Dedifferentiated amniotic fluid mesenchymal stem cell (primary cell): ENCODE measurements around the gene CILP.
"Not testable (repeated sequence)": the region's sequence is repeated elsewhere in the genome, so short reads cannot be mapped to it uniquely, and the experiment has no call there.

Experiments
- DNase-seq: peaks from one replicate; pipeline ENCODE4 v3.0.0-alpha.2; 2016; ENCODE audit errors: extremely low spot score

The CILP gene

GRCh38 chr15:65194826-65195547, 16.3 kb downstream of the CILP start:
- no peak for DNase-seq

- no peak for DNase-seq
These were observed 19.3 kb downstream of the CILP start for GRCh38 chr15:65192016-65192415.

- no peak for DNase-seq
These were observed 22.1 kb downstream of the CILP start for GRCh38 chr15:65189102-65189740.

GRCh38 chr15:65188472-65188871, 22.8 kb downstream of the CILP start:
- not testable (repeated sequence) for DNase-seq

- DNase-seq: peak; percentile 68
These were observed 26.2 kb downstream of the CILP start, which contains the start of gene CLPX for GRCh38 chr15:65184868-65185717. Gene CLPX (minus strand): TSS chr15:65185342. CDS start chr15:65185153, 189 bp downstream.

- peak; percentile 53 for DNase-seq
These were observed 26.9 kb downstream of the CILP start for GRCh38 chr15:65184305-65184867.

- no peak for DNase-seq
These were observed 27.5 kb downstream of the CILP start for GRCh38 chr15:65183865-65184159.

- DNase-seq: no peak
These were observed 28.7 kb downstream of the CILP start for GRCh38 chr15:65182538-65182937.

GRCh38 chr15:65181582-65182353, 29.5 kb downstream of the CILP start:
- DNase-seq: not testable (repeated sequence)

GRCh38 chr15:65180167-65180566, 31.1 kb downstream of the CILP start:
- no peak for DNase-seq

- no peak for DNase-seq
These were observed 33.4 kb downstream of the CILP start for GRCh38 chr15:65177901-65178300.

GRCh38 chr15:65176056-65176455, 35.2 kb downstream of the CILP start:
- DNase-seq: no peak

GRCh38 chr15:65175511-65175910, 35.8 kb downstream of the CILP start:
- DNase-seq: no peak

GRCh38 chr15:65174509-65174908, 36.8 kb downstream of the CILP start:
- DNase-seq: no peak

- DNase-seq: no peak
These were observed 38.7 kb downstream of the CILP start for GRCh38 chr15:65172531-65172930.

GRCh38 chr15:65171428-65171827, 39.8 kb downstream of the CILP start:
- no peak for DNase-seq

GRCh38 chr15:65165875-65166274, 45.4 kb downstream of the CILP start:
- DNase-seq: no peak

- no peak for DNase-seq
These were observed 47.1 kb downstream of the CILP start for GRCh38 chr15:65164139-65164538.

GRCh38 chr15:65163041-65163440, 48.2 kb downstream of the CILP start:
- DNase-seq: no peak

- DNase-seq: no peak
These were observed 54.6 kb downstream of the CILP start for GRCh38 chr15:65156692-65157091.

- DNase-seq: no peak
These were observed 56.6 kb downstream of the CILP start for GRCh38 chr15:65154720-65155119.

- DNase-seq: no peak
These were observed 63.4 kb downstream of the CILP start for GRCh38 chr15:65147902-65148301.
